ENCODE measurements around the gene FBLIM1.

- TF ChIP-seq CTCF (IDR thresholded peaks at IDR 0.05) = no peak
- TF ChIP-seq POLR2A (IDR thresholded peaks at IDR 0.05) = no peak
These were observed 20.0 kb upstream of the FBLIM1 start for GRCh38 chr1:15738416-15739113.

All from testis (tissue), 2 donors.